ENCODE measurements around the gene PXT1.
"Not testable (repeated sequence)": the region's sequence is repeated elsewhere in the genome, so short reads cannot be mapped to it uniquely, and the experiment has no call there.

Gene PXT1, protein sequence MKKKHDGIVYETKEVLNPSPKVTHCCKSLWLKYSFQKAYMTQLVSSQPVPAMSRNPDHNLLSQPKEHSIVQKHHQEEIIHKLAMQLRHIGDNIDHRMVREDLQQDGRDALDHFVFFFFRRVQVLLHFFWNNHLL

GRCh38 chr6:36442671-36443470 lies at the start of gene PXT1, which contains the start of gene KCTD20:
TSS of gene PXT1 (minus strand) at chr6:36442854. CDS start at chr6:36426082, 16,772 bp downstream.
TSS of gene KCTD20 (plus strand) at chr6:36443000. CDS start at chr6:36470098, 27,098 bp downstream.
- Histone ChIP-seq H3K27me3 (ENCODE audit: control insufficient read depth in 1 of 2, insufficient read depth in 2 of 2, low read length in 2 of 2) (no peaks in the 10 kb centered on the region), H3K9me3 (ENCODE audit: low read length) (no peaks in the 10 kb centered on the region), H3K9ac (ENCODE audit: low read length) (peak within 1 kb of the TSS; percentile 96), H3K4me3 (ENCODE audit: low read depth in 1 of 2, low read length in 2 of 2) (peak within 1 kb of the TSS; percentile 85 to 87), H3K4me1 (ENCODE audit: insufficient read depth, low read length) (peaks cover 44% of the 10 kb centered on the region), H3K27ac (ENCODE audit: low read depth, low read length) (peak within 1 kb of the TSS; percentile 88), H3K36me3 (ENCODE audit: insufficient read depth, low read length) (no peaks in the 10 kb centered on the region)

- Histone ChIP-seq H3K4me3 (ENCODE audit: low read depth in 1 of 2, low read length in 2 of 2) (no peak overlapping the region), H3K27ac (ENCODE audit: low read depth, low read length) (no peak overlapping the region), H3K9ac (ENCODE audit: low read length) (no peak overlapping the region), H3K4me1 (ENCODE audit: insufficient read depth, low read length) (peaks cover 8% of the 10 kb centered on the region), H3K36me3 (ENCODE audit: insufficient read depth, low read length) (peaks cover 46% of the 10 kb centered on the region), H3K27me3 (ENCODE audit: control insufficient read depth in 1 of 2, insufficient read depth in 2 of 2, low read length in 2 of 2) (no peaks in the 10 kb centered on the region), H3K9me3 (ENCODE audit: low read length) (no peaks in the 10 kb centered on the region)
Measured at GRCh38 chr6:36492092-36492491, 49.4 kb upstream of the PXT1 start.

DNA sequence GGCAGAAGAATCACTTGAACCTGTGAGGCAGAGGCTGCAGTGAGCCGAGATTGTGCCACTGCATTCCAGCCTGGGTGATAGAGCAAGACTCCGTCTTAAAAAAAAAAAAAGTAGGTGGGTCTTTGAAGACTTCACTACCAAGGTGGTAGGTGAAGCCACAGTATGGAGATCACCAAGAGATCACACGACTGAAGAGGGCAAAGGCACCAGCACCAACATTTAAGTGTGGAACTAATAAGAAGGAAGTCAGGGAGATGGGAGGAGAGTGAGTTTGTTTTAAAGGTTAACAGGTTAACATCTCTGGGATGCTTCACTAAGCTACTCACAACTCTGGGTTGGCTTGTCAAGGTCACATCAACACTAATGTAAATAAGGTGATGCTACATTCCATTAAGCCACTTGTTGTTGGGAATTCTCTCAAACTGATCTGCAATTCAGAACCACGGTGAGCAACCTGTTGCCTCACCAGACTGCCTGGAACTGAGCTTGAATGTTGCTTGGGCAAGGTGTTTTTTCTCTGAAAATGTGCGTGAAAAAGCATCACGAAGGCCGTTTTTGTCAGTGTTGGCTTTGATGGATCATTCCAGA lies 48.8 kb upstream of the PXT1 start:
- no peak overlapping the region for H3K27ac ChIP-seq (ENCODE audit: low read depth, low read length)
- H3K27me3 ChIP-seq (ENCODE audit: control insufficient read depth in 1 of 2, insufficient read depth in 2 of 2, low read length in 2 of 2), result no peaks in the 10 kb centered on the region
- H3K4me1 ChIP-seq (ENCODE audit: insufficient read depth, low read length), result peaks cover 8% of the 10 kb centered on the region
- peaks cover 50% of the 10 kb centered on the region for H3K36me3 ChIP-seq (ENCODE audit: insufficient read depth, low read length)
- no peak overlapping the region for H3K9ac ChIP-seq (ENCODE audit: low read length)
- no peak overlapping the region for H3K4me3 ChIP-seq (ENCODE audit: low read depth in 1 of 2, low read length in 2 of 2)
- H3K9me3 ChIP-seq (ENCODE audit: low read length), result no peaks in the 10 kb centered on the region

DNA sequence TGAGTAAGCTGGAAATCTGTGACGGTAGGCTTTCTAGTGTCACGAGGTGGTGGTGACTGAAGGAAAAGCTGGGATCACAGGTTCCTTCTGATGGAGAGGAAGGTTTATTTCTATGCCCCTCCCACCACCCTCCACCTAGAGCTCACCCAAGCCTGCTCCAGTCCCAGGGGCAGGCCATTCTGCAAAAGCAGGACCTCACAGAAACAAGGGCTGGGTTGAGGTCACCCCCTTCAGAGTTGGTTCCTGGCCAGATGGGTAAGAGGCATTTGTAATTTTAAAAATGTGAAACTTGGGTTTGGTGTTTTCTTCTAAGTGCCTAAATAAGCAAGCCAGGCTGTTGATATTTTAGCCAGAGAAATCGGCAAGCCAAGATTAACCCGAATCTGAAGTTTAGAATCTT lies 46.8 kb upstream of the PXT1 start:
- no peak overlapping the region for H3K4me3 ChIP-seq (ENCODE audit: low read depth in 1 of 2, low read length in 2 of 2)
- no peak overlapping the region for H3K27ac ChIP-seq (ENCODE audit: low read depth, low read length)
- no peak overlapping the region for H3K9ac ChIP-seq (ENCODE audit: low read length)
- peaks cover 8% of the 10 kb centered on the region for H3K4me1 ChIP-seq (ENCODE audit: insufficient read depth, low read length)
- no peaks in the 10 kb centered on the region for H3K9me3 ChIP-seq (ENCODE audit: low read length)
- H3K36me3 ChIP-seq (ENCODE audit: insufficient read depth, low read length), result peaks cover 34% of the 10 kb centered on the region
- no peaks in the 10 kb centered on the region for H3K27me3 ChIP-seq (ENCODE audit: control insufficient read depth in 1 of 2, insufficient read depth in 2 of 2, low read length in 2 of 2)

- Histone ChIP-seq H3K36me3 (ENCODE audit: insufficient read depth, low read length) (peaks cover 37% of the 10 kb centered on the region), H3K9me3 (ENCODE audit: low read length) (no peaks in the 10 kb centered on the region), H3K9ac (ENCODE audit: low read length) (no peak overlapping the region), H3K4me1 (ENCODE audit: insufficient read depth, low read length) (peaks cover 8% of the 10 kb centered on the region), H3K4me3 (ENCODE audit: low read depth in 1 of 2, low read length in 2 of 2) (no peak overlapping the region), H3K27me3 (ENCODE audit: control insufficient read depth in 1 of 2, insufficient read depth in 2 of 2, low read length in 2 of 2) (no peaks in the 10 kb centered on the region), H3K27ac (ENCODE audit: low read depth, low read length) (no peak overlapping the region)
Measured at GRCh38 chr6:36488221-36488620, 45.6 kb upstream of the PXT1 start.

- peaks cover 37% of the 10 kb centered on the region for H3K36me3 ChIP-seq (ENCODE audit: insufficient read depth, low read length)
- no peak overlapping the region for H3K9ac ChIP-seq (ENCODE audit: low read length)
- H3K4me3 ChIP-seq (ENCODE audit: low read depth in 1 of 2, low read length in 2 of 2), result no peak overlapping the region
- no peaks in the 10 kb centered on the region for H3K9me3 ChIP-seq (ENCODE audit: low read length)
- no peak overlapping the region for H3K27ac ChIP-seq (ENCODE audit: low read depth, low read length)
- H3K27me3 ChIP-seq (ENCODE audit: control insufficient read depth in 1 of 2, insufficient read depth in 2 of 2, low read length in 2 of 2), result no peaks in the 10 kb centered on the region
- peaks cover 8% of the 10 kb centered on the region for H3K4me1 ChIP-seq (ENCODE audit: insufficient read depth, low read length)
Measured at GRCh38 chr6:36487698-36488097, 45.0 kb upstream of the PXT1 start.

DNA sequence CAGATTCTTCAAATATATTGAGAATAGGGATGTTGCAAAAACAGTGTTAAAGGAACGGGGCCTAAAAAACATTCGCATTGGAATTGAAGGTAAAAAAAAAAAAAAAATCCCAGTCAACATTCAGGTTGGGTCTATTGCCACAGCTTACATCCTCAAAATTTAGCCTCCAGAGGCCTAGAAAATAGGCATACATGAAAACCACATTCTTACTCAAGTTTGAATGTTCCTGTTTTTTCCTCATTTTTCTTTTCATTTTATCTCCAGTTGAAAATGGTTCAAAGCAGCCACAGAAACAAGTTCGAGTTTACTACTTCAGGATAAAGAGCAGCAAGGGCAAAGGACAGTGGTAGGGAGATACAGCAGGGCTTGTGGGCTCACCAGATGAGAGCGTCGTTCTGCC lies 42.1 kb upstream of the PXT1 start:
- Histone ChIP-seq H3K4me3 (ENCODE audit: low read depth in 1 of 2, low read length in 2 of 2) (no peak overlapping the region), H3K27ac (ENCODE audit: low read depth, low read length) (no peak overlapping the region), H3K27me3 (ENCODE audit: control insufficient read depth in 1 of 2, insufficient read depth in 2 of 2, low read length in 2 of 2) (no peaks in the 10 kb centered on the region), H3K4me1 (ENCODE audit: insufficient read depth, low read length) (peaks cover 8% of the 10 kb centered on the region), H3K9me3 (ENCODE audit: low read length) (no peaks in the 10 kb centered on the region), H3K9ac (ENCODE audit: low read length) (no peak overlapping the region), H3K36me3 (ENCODE audit: insufficient read depth, low read length) (peaks cover 51% of the 10 kb centered on the region)

DNA sequence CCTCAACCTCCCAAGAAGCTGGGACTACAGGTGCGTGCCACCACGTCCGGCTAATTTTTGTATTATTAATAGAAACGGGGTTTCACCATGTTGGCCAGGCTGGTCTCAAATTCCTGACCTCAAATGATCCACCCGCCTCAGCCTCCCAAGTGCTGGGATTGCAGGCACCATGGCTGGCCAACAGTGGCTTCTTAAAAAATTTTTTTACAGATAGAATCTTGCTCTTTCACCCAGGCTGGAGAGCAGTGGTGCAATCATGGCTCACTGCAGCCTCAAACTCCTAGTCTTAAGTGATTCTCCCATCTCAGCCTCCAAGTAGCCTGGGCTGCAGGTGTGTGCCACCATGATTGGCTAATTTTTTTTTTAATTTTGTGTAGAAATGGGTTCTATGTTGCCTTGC lies 40.7 kb upstream of the PXT1 start:
- not testable (repeated sequence) for H3K9me3 ChIP-seq (ENCODE audit: low read length); H3K27ac ChIP-seq (ENCODE audit: low read depth, low read length); H3K4me3 ChIP-seq (ENCODE audit: low read depth in 1 of 2, low read length in 2 of 2); H3K4me1 ChIP-seq (ENCODE audit: insufficient read depth, low read length); H3K9ac ChIP-seq (ENCODE audit: low read length); H3K27me3 ChIP-seq (ENCODE audit: control insufficient read depth in 1 of 2, insufficient read depth in 2 of 2, low read length in 2 of 2)
- H3K36me3 ChIP-seq (ENCODE audit: insufficient read depth, low read length), result peaks cover 42% of the 10 kb centered on the region

- Histone ChIP-seq H3K9me3 (ENCODE audit: low read length) (no peaks in the 10 kb centered on the region), H3K9ac (ENCODE audit: low read length) (no peak overlapping the region), H3K4me3 (ENCODE audit: low read depth in 1 of 2, low read length in 2 of 2) (no peak overlapping the region), H3K27ac (ENCODE audit: low read depth, low read length) (no peak overlapping the region), H3K4me1 (ENCODE audit: insufficient read depth, low read length) (peaks cover 6% of the 10 kb centered on the region), H3K36me3 (ENCODE audit: insufficient read depth, low read length) (peaks cover 26% of the 10 kb centered on the region), H3K27me3 (ENCODE audit: control insufficient read depth in 1 of 2, insufficient read depth in 2 of 2, low read length in 2 of 2) (no peaks in the 10 kb centered on the region)
Measured at GRCh38 chr6:36479256-36479655, 36.6 kb upstream of the PXT1 start.

DNA sequence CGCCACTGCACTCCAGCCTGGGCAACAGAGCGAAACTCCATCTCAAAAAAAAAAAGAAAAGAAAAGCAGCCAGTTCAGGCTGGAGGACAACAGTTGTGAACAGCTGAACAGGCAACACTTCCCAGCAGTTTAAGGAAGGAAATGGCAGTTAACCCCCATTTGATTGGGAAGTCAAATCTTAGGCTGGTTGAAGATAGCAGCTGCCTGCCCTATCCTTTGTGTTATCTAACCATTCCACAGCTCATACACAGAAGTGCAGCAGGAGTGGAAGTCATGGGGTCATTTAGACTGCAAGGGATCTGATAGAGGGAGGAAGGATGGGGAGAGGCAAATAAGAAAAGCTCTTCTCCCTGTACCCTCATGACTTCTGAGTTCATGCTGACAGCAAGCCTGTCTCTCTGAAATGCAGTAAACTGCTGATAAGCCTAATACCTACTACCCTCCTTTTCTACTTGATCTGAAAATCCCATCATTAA lies 35.4 kb upstream of the PXT1 start:
- Histone ChIP-seq H3K36me3 (ENCODE audit: insufficient read depth, low read length) (peaks cover 19% of the 10 kb centered on the region), H3K4me1 (ENCODE audit: insufficient read depth, low read length) (peaks cover 8% of the 10 kb centered on the region)

DNA sequence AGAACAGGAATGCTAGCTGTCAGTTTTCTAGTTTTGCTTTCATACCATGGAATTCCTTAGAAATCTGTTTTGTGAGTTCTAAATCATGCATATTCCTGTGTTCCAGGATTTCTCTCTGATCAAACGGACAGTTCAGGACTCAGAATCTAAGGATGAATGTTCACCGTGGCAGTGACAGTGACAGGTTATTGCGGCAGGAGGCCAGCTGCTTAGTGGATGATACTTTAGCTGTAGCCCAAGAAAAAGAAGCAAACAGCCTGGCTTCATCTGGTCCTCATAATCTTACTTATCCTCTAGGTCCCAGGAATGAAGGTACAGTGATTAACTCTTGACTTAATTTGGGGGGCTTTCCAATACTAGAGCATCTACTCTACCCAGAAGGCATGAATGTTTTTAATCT lies 27.3 kb upstream of the PXT1 start:
- Histone ChIP-seq H3K4me1 (ENCODE audit: insufficient read depth, low read length) (peaks cover 8% of the 10 kb centered on the region), H3K27ac (ENCODE audit: low read depth, low read length) (no peak overlapping the region), H3K4me3 (ENCODE audit: low read depth in 1 of 2, low read length in 2 of 2) (no peak overlapping the region), H3K9me3 (ENCODE audit: low read length) (no peaks in the 10 kb centered on the region), H3K27me3 (ENCODE audit: control insufficient read depth in 1 of 2, insufficient read depth in 2 of 2, low read length in 2 of 2) (no peaks in the 10 kb centered on the region), H3K9ac (ENCODE audit: low read length) (no peak overlapping the region), H3K36me3 (ENCODE audit: insufficient read depth, low read length) (peaks cover 10% of the 10 kb centered on the region)

More for the DNA sequence above, 35.4 kb upstream of the PXT1 start:
- Histone ChIP-seq H3K4me3 (ENCODE audit: low read depth in 1 of 2, low read length in 2 of 2) (no peak overlapping the region), H3K9ac (ENCODE audit: low read length) (no peak overlapping the region), H3K9me3 (ENCODE audit: low read length) (no peaks in the 10 kb centered on the region), H3K27ac (ENCODE audit: low read depth, low read length) (no peak overlapping the region), H3K27me3 (ENCODE audit: control insufficient read depth in 1 of 2, insufficient read depth in 2 of 2, low read length in 2 of 2) (no peaks in the 10 kb centered on the region)

Data from muscle layer of colon (tissue), 2 donors.